DMS153 treated with DMSO at 0.1 percent for 48 hours (cell line): ENCODE data around the gene WDFY3.

Experiments used
- DNase-seq: peaks from one replicate; lab custom pipeline; 2025; ENCODE audit not compliant: unreplicated experiment; lab: John Stamatoyannopoulos, UW

Gene WDFY3

GRCh38 chr4:84626673-84627072 lies 339.8 kb downstream of the WDFY3 start:
- DNase-seq, result no peak

- no peak for DNase-seq
Measured at GRCh38 chr4:84623661-84624060, 342.8 kb downstream of the WDFY3 start.

GRCh38 chr4:84622959-84623358 lies 343.5 kb downstream of the WDFY3 start:
- DNase-seq, result no peak
